ENCODE results near the gene ECSCR. TPM values are rescaled to one million over a fixed set of nuclear protein-coding genes. Genes with fewer than 3 reads are reported as not detected.

Gene ECSCR
- total and polyA plus RNA-seq, 2 of the 8 experiments (the other 6 are each of a cell fraction or from before 2014, with no cell fraction given): 2.7 to 7.2 TPM

DNA sequence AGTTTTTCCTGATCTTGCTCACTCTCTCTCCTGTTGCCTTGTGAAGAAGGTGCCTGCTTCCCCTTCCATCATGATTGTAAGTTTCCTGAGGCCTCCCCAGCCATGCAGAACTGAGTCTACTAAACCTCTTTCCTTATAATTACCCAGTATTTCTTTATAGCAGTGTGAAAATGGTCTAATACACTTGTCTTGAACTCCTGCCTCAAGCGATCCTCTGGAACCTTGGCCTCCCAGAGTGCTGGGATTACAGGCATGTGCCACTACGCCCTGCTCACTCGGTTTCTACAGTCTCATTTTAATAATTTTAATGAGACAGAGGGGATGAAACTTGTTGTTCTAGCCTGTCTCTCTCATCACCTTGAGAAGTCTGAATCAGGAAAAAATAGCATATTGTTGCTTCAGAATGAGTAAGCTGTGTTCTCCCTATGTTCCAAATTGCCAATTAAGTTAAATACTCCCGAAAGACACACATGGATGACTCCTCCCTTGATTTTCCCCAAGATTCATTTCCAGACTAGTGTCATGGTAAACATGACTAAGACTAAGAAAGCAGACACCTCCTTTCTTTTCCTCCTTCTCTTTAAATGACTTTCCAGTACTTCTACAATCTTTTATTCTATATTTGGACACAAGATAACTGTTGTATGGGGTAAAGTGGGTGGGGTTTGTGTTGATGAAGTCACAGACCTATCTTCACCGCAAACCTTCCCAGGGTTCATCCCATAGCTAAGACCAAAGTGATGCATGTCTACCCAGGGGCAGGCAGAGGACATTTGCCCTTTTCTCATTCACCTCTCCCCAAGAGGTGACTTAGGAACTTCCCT lies 15.4 kb downstream of the ECSCR start:
- Histone ChIP-seq H3K23me2 (ENCODE audit: low read depth, low read length) (peaks cover 13% of the 10 kb centered on the region; the same call in 1 of the 2 replicates), H3K36me3 (ENCODE audit: control insufficient read depth in 2 of 4, insufficient read depth in 4 of 4, low read length in 3 of 4) (no peaks in the 10 kb centered on the region), H4K5ac (ENCODE audit: insufficient read length, low read depth, low read length) (no peak overlapping the region), H4K20me1 (replicated peaks in 1 of 2; ENCODE audit: control insufficient read depth in 1 of 2, insufficient read depth in 2 of 2, low read length in 2 of 2) (peaks cover 0 to 9% of the 10 kb centered on the region in 2 experiments), H2AFZ (ENCODE audit: low read length) (no peak overlapping the region), H3K4me2 (ENCODE audit: insufficient read depth in 1 of 2, low read depth in 2 of 2, low read length in 2 of 2) (no peak overlapping the region), H2BK120ac (replicated peaks; ENCODE audit: low read depth, low read length) (no peak overlapping the region), H3K79me2 (ENCODE audit: control insufficient read depth in 1 of 2, insufficient read depth in 2 of 2, low read length in 2 of 2) (no peaks in the 10 kb centered on the region), H3K4ac (replicated peaks; ENCODE audit: insufficient read length, low read depth, low read length) (no peak overlapping the region), H3K79me1 (ENCODE audit: low read depth, low read length) (no peaks in the 10 kb centered on the region), H3K4me3 (ENCODE audit: extremely low read depth in 1 of 4, insufficient read depth in 2 of 4, low read depth in 3 of 4, low read length in 4 of 4) (no peak overlapping the region), H2BK15ac (ENCODE audit: low read length) (no peak overlapping the region), H3K4me1 (replicated peaks in 1 of 4; ENCODE audit: control insufficient read depth in 3 of 4, insufficient read depth in 4 of 4, low read length in 3 of 4) (no peaks in the 10 kb centered on the region), H4K91ac (replicated peaks; ENCODE audit: insufficient read length, low read length) (no peak overlapping the region), H3K9ac (replicated peaks in 1 of 4; ENCODE audit: extremely low read depth in 1 of 4, low read depth in 3 of 4, low read length in 3 of 4) (no peak overlapping the region), H2BK5ac (ENCODE audit: low read depth, low read length) (no peak overlapping the region), H4K8ac (ENCODE audit: extremely low read depth, insufficient read depth, low read length) (no peak overlapping the region), H2AK5ac (ENCODE audit: low read depth, low read length) (no peak overlapping the region), H3K18ac (ENCODE audit: extremely low read depth, low read length) (no peak overlapping the region), H3K56ac (replicated peaks; ENCODE audit: insufficient read length, low read depth, low read length) (no peak overlapping the region), H3K23ac (ENCODE audit: insufficient read length) (no peak overlapping the region), H3K14ac (ENCODE audit: insufficient read length) (no peak overlapping the region), H3K9me3 (ENCODE audit: insufficient read depth in 2 of 2, low read depth in 1 of 2, low read length in 1 of 2) (no peaks in the 10 kb centered on the region), H3K27ac (ENCODE audit: low read depth, low read length) (no peak overlapping the region), H3K27me3 (replicated peaks in 1 of 4; ENCODE audit: control insufficient read depth in 3 of 4, extremely low read depth in 1 of 4, insufficient read depth in 3 of 4, low read length in 3 of 4) (no peaks in the 10 kb centered on the region), H2BK20ac (ENCODE audit: low read length) (no peak overlapping the region), H2BK12ac (ENCODE audit: low read depth, low read length) (no peak overlapping the region)
- ChIA-PET POLR2A (ENCODE audit: partially characterized antibody) (interaction anchor here (1.4 to 3.4 kb wide), 4 partner anchors 8 to 15 kb away, joined by 3 to 16 read pairs (median 5); partner anchors contain the start of genes DNAJC18 and ECSCR), CTCF (ENCODE audit: partially characterized antibody) (interaction anchor here (0.8 to 1.6 kb wide), 2 partner anchors 11 to 15 kb away, joined by 3 to 5 read pairs; no protein-coding TSS in a partner anchor)
- DNase-seq (ENCODE audit: low read depth in 1 of 2, low spot score in 2 of 2): no peak
- 93% methylated on average over 5 of the region's 5 CpGs; no CpG with 5 or more reads in 1 of the 2 experiments for WGBS, 2 experiments (ENCODE audit: extremely low coverage in 1 of 2, insufficient coverage in 1 of 2, insufficient read length in 1 of 2, insufficient replicate concordance in 2 of 2, low coverage in 1 of 2, low lambda C conversion rate in 2 of 2, missing lambda C conversion rate in 1 of 2)
- no peak for FAIRE-seq
- TF ChIP-seq KDM1A (IDR thresholded peaks at IDR 0.05; ENCODE audit: borderline replicate concordance, low read length): no peak
- no peak for TF ChIP-seq KDM5A (IDR thresholded peaks at IDR 0.05; ENCODE audit: low read length)
- no peak for TF ChIP-seq RAD21 (IDR thresholded peaks at IDR 0.05 in 1 of 2, conservative IDR thresholded peaks at IDR 0.05 in 1 of 2; ENCODE audit: low read depth in 2 of 2, low read length in 2 of 2)
- TF ChIP-seq JUND (IDR thresholded peaks at IDR 0.05; ENCODE audit: low read length): no peak
- TF ChIP-seq CBX8 (IDR thresholded peaks at IDR 0.05; ENCODE audit: borderline replicate concordance, low read depth, low read length): no peak
- no peak for TF ChIP-seq NANOG (IDR thresholded peaks at IDR 0.05; ENCODE audit: insufficient read depth, low read depth, low read length, poor library complexity, severe bottlenecking)
- no peak for TF ChIP-seq CTBP2 (IDR thresholded peaks at IDR 0.05; ENCODE audit: borderline replicate concordance, insufficient read depth, insufficient read length, low read length)
- TF ChIP-seq SP4 (IDR thresholded peaks at IDR 0.05; ENCODE audit: low read length): no peak
- no peak for TF ChIP-seq RNF2 (IDR thresholded peaks at IDR 0.05; ENCODE audit: borderline replicate concordance, low read depth, low read length, missing control alignments, poor library complexity, severe bottlenecking)
- no peak for TF ChIP-seq POU5F1 (IDR thresholded peaks at IDR 0.05; ENCODE audit: low read depth, low read length)
- TF ChIP-seq RBBP5 (IDR thresholded peaks at IDR 0.05; ENCODE audit: borderline replicate concordance, low read depth, low read length): no peak
